WERI-Rb-1 (cell line): ENCODE data around the gene DOCK10.

Experiments
- DNase-seq: peaks from one replicate; pipeline ENCODE4 v3.0.0-alpha.2; 2020
- H3K27ac ChIP-seq: fragments of 250-450 bp; sonication (Bioruptor Pico); 2 replicates; pipeline ENCODE4 v1.5.1; 2020; ENCODE audit warnings: mild to moderate bottlenecking, moderate library complexity
- H3K27me3 ChIP-seq: fragments of 250-450 bp; sonication (Bioruptor Pico); 2 replicates; pipeline ENCODE4 v1.5.1; 2021; ENCODE audit warnings: mild to moderate bottlenecking, low read depth, moderate library complexity; ENCODE audit not compliant: insufficient read depth, severe bottlenecking
- H3K36me3 ChIP-seq: fragments of 250-450 bp; sonication (Bioruptor Pico); 2 replicates; pipeline ENCODE4 v1.5.1; 2020; ENCODE audit warnings: mild to moderate bottlenecking, moderate library complexity
- H3K4me3 ChIP-seq: 2 replicates; pipeline ENCODE4 v1.5.1; 2011; ENCODE audit warnings: low read depth, mild to moderate bottlenecking, control low read depth, low read length
- H3K9me3 ChIP-seq: fragments of 250-450 bp; sonication (Bioruptor Pico); 2 replicates; pipeline ENCODE4 v1.5.1; 2021; ENCODE audit warnings: mild to moderate bottlenecking, moderate library complexity; ENCODE audit not compliant: severe bottlenecking
- CTCF ChIP-seq: IDR thresholded peaks from 2 replicates; pipeline ENCODE4 v1.5.1; 2011; ENCODE audit warnings: low read depth, mild to moderate bottlenecking, control low read depth, inconsistent platforms, low read length

Gene DOCK10

GRCh38 chr2:225041851-225042799 lies at the start of gene DOCK10:
TSS of gene DOCK10 (minus strand) at chr2:225042468. CDS start at chr2:225042374, 94 bp downstream.
- no peak within 1 kb of the TSS for H3K27ac ChIP-seq
- no peaks in the 10 kb centered on the region for H3K27me3 ChIP-seq
- H3K9me3 ChIP-seq, result no peaks in the 10 kb centered on the region
- no peak for TF ChIP-seq CTCF
- peak within 1 kb of the TSS; percentile 77 for H3K4me3 ChIP-seq
- DNase-seq, result peak; percentile 34
- no peaks in the 10 kb centered on the region for H3K36me3 ChIP-seq

- Histone ChIP-seq H3K4me3 (no peak overlapping the region), H3K9me3 (no peaks in the 10 kb centered on the region), H3K27me3 (no peaks in the 10 kb centered on the region), H3K27ac (no peak overlapping the region), H3K36me3 (no peaks in the 10 kb centered on the region)
- no peak for DNase-seq
- no peak for TF ChIP-seq CTCF
Measured at GRCh38 chr2:225091336-225091735, 49.1 kb upstream of the DOCK10 start.

GRCh38 chr2:225090746-225091145 lies 48.5 kb upstream of the DOCK10 start:
- Histone ChIP-seq H3K4me3 (no peak overlapping the region), H3K9me3 (no peaks in the 10 kb centered on the region), H3K27me3 (no peaks in the 10 kb centered on the region), H3K27ac (no peak overlapping the region), H3K36me3 (no peaks in the 10 kb centered on the region)
- no peak for DNase-seq
- TF ChIP-seq CTCF, result no peak

GRCh38 chr2:225086915-225087314 lies 44.6 kb upstream of the DOCK10 start:
- H3K36me3 ChIP-seq, result no peaks in the 10 kb centered on the region
- no peak overlapping the region for H3K4me3 ChIP-seq
- no peaks in the 10 kb centered on the region for H3K9me3 ChIP-seq
- no peaks in the 10 kb centered on the region for H3K27me3 ChIP-seq
- no peak for DNase-seq
- no peak for TF ChIP-seq CTCF
- H3K27ac ChIP-seq, result no peak overlapping the region

- Histone ChIP-seq H3K36me3 (no peaks in the 10 kb centered on the region), H3K27me3 (no peaks in the 10 kb centered on the region), H3K27ac (no peak overlapping the region), H3K9me3 (no peaks in the 10 kb centered on the region), H3K4me3 (no peak overlapping the region)
- no peak for DNase-seq
- TF ChIP-seq CTCF, result no peak
Measured at GRCh38 chr2:225086439-225086838, 44.2 kb upstream of the DOCK10 start.
